Measurements from ENCODE around the gene DCAF4L1.
A peak's percentile ranks its signal among the peaks of the same experiment; 100 is the strongest.

The DCAF4L1 gene

GRCh38 chr4:41990365-41991111, 9.0 kb downstream of the DCAF4L1 start, which contains the start of gene SLC30A9:
TSS of gene SLC30A9 (plus strand) at chr4:41990530. CDS start at chr4:41990652, 122 bp downstream.
- peak; percentile 93 for DNase-seq

DNA sequence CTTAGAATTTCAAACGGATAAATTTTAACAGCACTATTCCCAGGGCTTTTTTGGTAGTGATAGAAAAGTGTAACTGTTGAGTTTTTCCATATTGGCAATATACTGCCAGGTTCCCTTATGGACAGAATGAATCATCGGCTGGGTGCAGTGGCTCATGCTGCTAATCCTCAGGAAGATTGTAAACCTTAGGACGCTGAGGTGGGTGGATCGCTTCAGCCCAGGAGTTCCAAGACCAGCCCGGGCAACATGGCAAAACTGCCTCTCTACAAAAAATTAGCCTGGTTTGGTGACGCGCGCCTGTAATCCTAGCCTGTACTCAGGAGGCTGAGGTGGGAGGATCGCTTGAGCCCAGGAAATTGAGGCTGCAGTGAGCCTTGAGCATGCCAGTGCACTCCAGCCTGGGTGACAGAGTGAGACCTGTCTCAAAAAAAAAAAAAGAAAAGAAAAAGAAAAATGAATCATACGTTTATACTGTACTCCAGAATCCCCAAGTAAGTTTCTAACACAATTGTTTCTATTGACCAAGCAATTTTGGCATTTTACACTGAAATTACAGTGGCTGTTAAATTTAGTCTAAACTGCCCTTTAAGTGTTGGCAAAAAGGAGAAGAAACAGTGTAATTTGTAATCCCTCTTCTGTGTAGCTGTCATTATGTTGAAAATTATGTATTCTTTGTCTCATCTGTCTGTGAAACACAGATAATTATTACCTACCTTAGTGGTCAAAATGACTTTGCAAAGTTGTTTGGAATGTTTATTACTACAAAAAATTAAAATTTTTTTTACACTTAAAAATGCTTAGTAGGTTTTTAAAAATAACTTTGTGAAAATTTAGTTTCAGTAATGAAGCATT, 10.6 kb downstream of the DCAF4L1 start:
- DNase-seq, result no peak

DNA sequence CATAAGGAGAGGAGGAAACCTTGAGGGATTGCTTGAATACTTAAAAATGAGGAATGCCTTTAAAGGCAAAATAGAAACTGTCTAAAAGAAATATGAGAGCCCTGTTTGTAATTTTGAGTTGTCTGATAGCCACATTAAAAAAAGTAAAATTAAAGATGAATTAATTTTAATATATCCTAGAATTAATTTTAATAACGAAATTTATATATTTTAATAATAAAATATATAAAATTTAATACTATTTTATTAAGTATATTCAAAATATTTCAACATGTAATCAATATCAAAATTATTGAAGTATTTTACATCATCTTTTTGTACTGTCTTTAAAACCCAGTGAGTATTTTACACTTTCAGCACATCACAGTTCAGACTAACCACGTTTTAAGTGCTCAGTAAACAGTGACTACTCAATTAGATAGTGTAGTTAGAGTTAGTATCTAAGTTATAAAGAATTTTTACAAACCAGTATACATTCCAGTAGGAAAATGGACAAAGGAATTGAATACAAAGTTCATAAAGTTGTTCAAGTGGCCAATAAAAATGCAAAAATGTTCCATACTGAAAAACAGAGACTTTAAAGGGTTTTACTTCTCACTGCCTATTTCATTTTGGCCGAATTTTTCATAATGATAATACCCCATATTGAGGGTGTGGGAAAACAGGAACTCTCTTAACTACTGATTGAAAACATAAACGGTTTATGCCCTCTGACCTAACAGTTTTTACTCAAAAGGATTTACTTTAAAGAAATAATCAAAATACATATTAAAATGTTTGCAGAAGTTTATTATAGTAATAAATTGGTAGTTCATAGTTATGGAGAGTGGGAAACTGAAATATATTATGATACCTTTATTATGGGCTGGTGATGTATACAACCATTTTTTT, 11.7 kb downstream of the DCAF4L1 start:
- DNase-seq, result no peak

DNA sequence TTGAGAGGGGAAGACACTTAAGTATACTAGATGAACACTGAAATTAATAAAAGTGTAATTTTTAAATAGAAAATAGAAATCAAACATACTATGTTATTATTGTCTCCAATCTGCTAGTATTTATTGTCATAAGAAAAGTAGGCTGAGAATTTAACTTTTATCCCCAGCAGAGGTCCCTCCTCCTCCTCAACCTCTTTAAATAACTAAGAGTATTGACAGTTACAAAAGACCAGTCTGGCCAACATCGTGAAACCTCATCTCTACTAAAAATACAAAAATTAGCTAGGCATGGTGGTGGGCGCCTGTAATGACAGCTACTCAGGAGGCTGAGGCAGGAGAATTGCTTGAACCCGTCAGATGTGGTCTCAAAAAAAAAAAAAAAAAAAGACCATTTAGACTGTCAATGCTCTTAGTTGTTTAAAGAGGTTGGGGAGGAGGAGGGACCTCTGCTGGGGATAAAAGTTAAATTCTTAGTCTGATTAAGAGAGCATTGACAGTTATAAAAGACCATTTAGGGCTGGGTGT, 13.0 kb downstream of the DCAF4L1 start:
- DNase-seq, result no peak

GRCh38 chr4:41998019-41998418, 16.5 kb downstream of the DCAF4L1 start:
- no peak for DNase-seq

- DNase-seq, result no peak
Measured at GRCh38 chr4:41999321-41999720, 17.8 kb downstream of the DCAF4L1 start.

DNA sequence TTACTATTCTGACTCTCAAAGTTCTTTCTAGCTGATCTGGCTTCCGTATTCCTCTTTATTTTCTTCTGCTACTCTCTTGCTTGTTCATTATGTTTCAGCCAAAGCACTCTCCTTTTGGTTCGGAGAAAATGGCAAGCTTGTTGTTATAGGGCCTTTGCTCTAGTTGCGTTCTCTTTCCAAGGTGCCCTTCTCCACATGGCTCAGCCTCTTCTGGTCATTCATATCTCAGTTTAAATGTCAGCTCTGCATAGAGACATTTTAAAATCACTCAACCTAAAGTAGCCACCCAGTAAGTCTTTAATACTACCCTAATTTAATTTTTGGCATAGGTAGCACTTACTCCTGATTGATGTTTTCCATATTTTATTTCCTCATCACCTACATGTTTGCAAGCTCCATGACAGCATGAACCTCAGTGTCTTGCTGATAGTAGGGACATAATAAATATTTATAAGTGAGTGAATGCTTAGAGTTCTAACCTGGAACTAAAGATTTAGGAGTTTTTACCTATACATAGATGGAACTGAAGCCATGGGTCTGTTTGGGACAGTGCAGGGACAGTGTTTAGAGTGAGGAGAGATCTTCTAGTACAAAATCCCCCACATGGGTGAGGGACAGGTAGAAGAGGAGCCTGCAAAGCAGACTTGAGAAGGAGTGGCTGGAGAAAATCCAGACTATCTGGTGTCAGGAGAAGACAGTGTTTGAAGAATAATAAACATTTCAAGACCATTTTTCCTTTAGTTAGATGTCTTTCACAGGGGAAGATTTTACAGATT, 26.6 kb downstream of the DCAF4L1 start:
- no peak for DNase-seq

DNA sequence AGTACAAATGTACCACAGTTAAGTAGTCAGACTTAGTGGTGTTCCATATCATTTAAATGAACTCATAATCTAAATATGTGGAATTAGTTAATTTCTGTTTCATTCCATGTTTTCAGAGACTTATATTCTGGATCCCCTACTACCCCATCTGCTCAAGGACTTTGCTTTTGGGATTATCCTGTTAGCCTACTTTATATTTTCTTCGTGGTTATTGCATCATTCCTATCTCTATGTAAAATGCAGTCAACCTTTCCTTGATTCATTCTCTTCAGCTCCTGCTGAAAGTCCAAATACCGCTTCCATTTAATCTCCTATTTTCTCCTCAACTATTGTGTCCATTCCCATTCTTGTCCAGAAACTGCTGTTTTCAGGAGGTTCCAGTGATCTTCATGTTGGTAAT, 33.9 kb downstream of the DCAF4L1 start:
- no peak for DNase-seq

DNA sequence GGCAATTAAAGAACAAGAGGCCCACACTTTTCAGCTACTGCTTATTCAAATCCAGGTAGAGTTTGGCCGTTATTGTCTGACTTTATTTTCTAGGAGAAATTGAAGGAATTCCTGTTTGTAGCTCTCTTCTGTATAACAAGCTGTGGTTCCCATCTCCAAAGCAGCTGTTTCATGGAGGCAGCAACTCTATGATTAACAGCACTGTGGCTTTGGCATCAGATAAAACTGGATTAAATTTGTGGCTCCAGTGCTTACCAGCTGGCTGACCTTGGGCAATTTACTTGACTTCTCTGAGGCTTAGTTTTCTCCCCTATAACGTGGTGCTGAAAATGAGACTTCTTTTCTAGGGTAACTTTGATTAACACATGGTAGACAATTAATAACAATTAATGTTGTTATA, 36.9 kb downstream of the DCAF4L1 start:
- DNase-seq, result no peak

Measured in amniotic stem cell (primary cell).